ENCODE data around the gene CBX8. TPM values are rescaled to one million over a fixed set of nuclear protein-coding genes. Genes with fewer than 3 reads are reported as not detected.

Gene CBX8
- total RNA-seq, 1 donor from 2014 or later: 23.1 TPM

DNA sequence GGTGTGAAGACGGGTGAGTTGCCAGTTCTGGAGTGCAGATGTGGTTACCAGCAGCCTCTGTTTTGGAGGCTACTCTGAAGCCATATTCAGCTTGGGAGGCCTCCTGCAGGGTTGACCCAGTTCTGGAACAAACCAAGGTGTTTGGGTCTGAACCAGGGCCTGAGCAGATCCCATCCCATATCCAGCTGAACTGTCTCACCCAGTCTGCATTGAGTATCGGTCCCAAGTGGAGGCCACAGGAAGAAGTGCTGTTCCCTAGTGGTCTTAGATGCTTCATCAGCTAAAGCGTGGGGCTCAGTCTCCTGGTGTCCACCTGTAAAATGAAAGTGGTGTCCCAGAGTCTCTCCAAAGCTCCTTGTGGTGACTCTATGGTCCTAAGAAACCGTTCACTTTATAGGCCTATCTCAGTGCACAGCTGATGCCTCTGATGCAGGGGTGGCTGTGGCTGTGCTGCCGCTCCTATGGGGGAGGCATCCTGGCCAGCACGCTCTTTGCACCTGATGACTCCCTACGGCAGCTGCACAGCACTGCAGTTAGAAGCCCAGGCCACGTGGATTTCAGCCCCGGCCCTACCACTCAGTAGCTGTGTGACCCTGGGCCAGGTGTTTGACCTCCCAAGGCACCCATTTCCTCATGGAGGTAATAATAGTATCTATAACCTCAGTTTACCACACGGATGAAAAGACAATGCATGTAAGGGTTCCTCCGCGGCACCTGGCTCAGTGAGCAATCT lies 21.3 kb upstream of the CBX8 start:
- H3K4me3 Mint-ChIP-seq (ENCODE audit: low read depth): no peak overlapping the region
- H3K27me3 Mint-ChIP-seq: peaks cover 50% of the 10 kb centered on the region
- TF ChIP-seq, protein P1, sequence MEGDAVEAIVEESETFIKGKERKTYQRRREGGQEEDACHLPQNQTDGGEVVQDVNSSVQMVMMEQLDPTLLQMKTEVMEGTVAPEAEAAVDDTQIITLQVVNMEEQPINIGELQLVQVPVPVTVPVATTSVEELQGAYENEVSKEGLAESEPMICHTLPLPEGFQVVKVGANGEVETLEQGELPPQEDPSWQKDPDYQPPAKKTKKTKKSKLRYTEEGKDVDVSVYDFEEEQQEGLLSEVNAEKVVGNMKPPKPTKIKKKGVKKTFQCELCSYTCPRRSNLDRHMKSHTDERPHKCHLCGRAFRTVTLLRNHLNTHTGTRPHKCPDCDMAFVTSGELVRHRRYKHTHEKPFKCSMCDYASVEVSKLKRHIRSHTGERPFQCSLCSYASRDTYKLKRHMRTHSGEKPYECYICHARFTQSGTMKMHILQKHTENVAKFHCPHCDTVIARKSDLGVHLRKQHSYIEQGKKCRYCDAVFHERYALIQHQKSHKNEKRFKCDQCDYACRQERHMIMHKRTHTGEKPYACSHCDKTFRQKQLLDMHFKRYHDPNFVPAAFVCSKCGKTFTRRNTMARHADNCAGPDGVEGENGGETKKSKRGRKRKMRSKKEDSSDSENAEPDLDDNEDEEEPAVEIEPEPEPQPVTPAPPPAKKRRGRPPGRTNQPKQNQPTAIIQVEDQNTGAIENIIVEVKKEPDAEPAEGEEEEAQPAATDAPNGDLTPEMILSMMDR (IDR thresholded peaks at IDR 0.05; ENCODE audit: unreplicated experiment): no peak
- no peak for DNase-seq (ENCODE audit: low spot score, unreplicated experiment)
- peaks cover 24% of the 10 kb centered on the region for H3K4me1 Mint-ChIP-seq (ENCODE audit: low read depth)
- H3K27ac Mint-ChIP-seq: no peak overlapping the region
- H3K36me3 Mint-ChIP-seq (ENCODE audit: insufficient read depth): no peaks in the 10 kb centered on the region
- H3K9me3 Mint-ChIP-seq (ENCODE audit: low read depth): peaks cover 3% of the 10 kb centered on the region

DNA sequence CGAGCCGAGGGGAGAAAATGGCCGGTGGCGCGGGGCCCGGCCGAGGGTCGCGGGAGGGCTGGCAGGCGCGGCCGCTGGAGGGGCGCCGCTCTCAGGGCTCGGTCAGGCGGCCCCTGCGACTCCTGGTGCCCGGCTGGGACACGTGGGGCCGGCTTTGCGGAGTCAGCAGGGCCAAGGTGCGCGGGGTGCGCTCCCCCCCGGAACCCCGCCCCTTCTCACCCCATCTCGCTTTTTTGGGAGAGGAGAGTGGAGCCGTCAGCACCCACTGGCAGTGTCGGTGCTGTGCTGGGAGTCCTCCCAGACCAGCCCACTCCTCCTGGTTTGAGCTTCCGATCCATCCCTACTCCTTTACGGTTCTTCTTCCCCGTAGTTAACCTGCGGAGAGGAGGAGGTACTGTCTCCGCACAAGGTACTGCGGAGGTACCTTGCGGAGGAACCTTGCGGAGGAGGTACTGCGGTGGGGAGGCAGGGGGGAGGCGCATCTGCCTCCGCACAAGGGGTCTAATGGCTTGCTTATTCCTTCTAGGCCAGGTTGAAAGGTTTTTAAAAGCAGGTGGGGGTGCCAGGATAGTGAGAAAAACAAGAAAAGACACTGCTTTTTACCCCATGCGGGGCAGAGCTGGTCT lies 19.1 kb upstream of the CBX8 start:
- Mint-ChIP-seq H3K27me3 (peaks cover 61% of the 10 kb centered on the region), H3K9me3 (ENCODE audit: low read depth) (no peaks in the 10 kb centered on the region), H3K27ac (peak overlapping the region; percentile 37), H3K36me3 (ENCODE audit: insufficient read depth) (no peaks in the 10 kb centered on the region), H3K4me1 (ENCODE audit: low read depth) (peaks cover 19% of the 10 kb centered on the region), H3K4me3 (ENCODE audit: low read depth) (peak overlapping the region; percentile 45)
- TF ChIP-seq, protein P1 (IDR thresholded peaks at IDR 0.05; ENCODE audit: unreplicated experiment): no peak
- DNase-seq (ENCODE audit: low spot score, unreplicated experiment): no peak

DNA sequence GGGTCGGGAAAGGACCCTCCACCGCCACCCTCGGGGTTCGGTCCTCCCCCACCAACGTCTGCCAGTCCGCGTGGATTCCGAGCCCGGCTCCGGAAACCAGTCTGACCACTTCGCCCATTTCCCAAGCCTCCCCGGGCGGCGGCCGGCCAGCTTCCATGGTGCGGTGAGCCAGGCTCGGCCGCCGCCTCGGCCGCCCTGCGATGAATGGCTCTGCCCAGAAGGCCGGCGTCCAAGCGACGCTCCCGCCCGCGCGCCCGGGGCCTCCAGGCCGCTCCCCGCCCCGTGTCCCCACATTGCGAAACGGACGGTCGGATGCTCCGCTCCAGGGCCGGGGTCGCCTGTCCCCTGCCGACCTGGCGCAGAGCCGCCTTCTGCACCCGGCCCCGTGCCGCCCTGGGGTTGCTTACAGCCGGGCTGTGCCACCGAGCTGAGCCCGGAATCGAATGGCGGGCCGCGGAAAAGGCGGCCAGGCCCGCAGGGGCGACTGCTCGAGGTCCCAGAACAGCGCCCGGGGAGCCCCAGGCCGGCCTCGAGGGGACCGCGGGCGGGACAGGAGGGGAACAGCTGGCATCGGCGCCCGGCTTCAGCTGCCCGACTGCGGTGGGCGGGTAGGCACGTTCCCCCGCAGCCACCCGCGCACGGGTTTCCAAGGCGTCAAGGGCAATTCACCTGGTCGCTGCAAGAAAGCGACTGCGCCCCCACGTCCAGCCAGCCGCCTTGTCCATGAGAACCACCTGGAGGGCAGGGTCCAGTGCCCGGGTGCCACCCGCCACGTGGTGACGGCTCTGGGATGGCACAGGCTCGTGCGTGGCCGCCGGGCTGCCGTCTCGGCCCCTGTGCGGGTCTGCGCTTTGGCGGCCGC lies 18.3 kb upstream of the CBX8 start:
- Mint-ChIP-seq H3K4me1 (ENCODE audit: low read depth) (peaks cover 20% of the 10 kb centered on the region), H3K27me3 (peaks cover 62% of the 10 kb centered on the region), H3K36me3 (ENCODE audit: insufficient read depth) (no peaks in the 10 kb centered on the region), H3K9me3 (ENCODE audit: low read depth) (no peaks in the 10 kb centered on the region), H3K4me3 (ENCODE audit: low read depth) (no peak overlapping the region), H3K27ac (no peak overlapping the region)
- DNase-seq (ENCODE audit: low spot score, unreplicated experiment): no peak
- TF ChIP-seq, protein P1 (IDR thresholded peaks at IDR 0.05; ENCODE audit: unreplicated experiment): no peak

DNA sequence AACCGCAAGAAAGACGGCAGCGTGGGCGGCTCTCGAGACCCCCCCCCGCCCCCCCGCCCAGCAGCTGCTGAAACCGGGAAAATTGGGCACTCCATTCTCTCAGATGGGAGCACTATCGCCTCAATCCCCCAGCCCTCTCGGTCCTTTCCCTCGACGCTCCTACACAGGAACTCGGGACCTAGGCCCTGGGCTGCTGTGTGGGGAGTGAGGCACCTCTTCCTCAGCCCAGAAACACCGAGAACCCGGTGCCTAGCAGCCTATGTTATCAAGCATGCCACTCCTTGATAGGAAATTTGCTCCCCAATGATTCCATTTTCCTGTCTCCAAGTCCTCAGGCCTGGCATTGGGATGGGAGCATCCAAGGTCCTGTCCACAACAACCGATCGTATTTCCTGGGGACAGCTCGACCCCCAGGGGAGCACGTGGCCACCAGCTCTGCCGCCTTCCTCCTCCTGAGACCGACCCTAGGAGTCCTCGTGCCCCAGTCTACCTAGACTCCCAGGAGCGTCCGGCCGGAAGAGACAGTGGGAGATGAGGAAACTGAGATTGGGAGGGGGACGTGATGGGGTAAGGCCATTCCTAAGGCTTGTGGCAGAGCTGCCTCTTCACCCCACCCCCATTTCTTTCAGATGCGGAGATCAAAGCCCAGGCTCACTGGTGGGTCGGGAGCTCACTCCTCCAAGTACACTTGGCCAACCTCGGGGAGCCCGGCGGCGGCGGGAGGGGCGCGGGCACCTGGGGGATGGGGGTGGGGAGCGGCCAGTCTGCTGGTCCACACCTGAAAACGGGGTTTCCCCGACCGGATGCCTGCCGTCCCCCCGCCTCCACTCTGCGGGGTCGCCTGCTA lies 17.5 kb upstream of the CBX8 start:
- Mint-ChIP-seq H3K27me3 (peaks cover 54% of the 10 kb centered on the region), H3K36me3 (ENCODE audit: insufficient read depth) (no peaks in the 10 kb centered on the region), H3K9me3 (ENCODE audit: low read depth) (no peaks in the 10 kb centered on the region), H3K4me1 (ENCODE audit: low read depth) (peaks cover 18% of the 10 kb centered on the region), H3K27ac (peak overlapping the region; percentile 77), H3K4me3 (ENCODE audit: low read depth) (peak overlapping the region; percentile 60)
- DNase-seq (ENCODE audit: low spot score, unreplicated experiment): no peak
- TF ChIP-seq, protein P1 (IDR thresholded peaks at IDR 0.05; ENCODE audit: unreplicated experiment): no peak

All from progenitor cell of endocrine pancreas (in vitro differentiated cells).